Activated T-cell treated with anti-CD3 and anti-CD28 coated beads, Interleukin-2, amount 50 U/mL, for 1 hour (primary cell): ENCODE measurements around the gene PROSER1.
"Not testable (repeated sequence)": the region's sequence is repeated elsewhere in the genome, so short reads cannot be mapped to it uniquely, and the experiment has no call there.

Experiments
- DNase-seq: peaks from one replicate; pipeline ENCODE4 v3.0.0-alpha.2; 2020

The PROSER1 gene

DNA sequence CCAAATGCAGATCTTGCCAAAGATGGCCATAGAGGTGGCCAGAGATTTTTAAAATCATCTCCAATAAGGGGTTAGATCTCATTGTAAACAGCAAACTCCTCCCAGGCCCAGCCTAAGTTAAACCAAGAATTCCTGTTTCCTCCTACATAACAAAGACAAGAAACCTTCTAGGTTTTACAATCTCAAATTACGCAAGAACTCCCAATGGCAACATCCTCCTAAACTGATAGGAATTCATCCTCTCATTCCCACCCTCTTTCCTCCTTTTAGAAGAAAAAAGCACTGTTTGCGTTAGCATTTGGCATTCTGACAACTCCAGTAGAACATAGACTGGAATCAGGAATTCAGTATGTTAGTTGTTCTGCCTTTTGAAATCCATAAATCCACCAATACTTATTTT is 14.6 kb downstream of the PROSER1 start:
- DNase-seq, result no peak

GRCh38 chr13:39020853-39021462 is 16.9 kb downstream of the PROSER1 start:
- DNase-seq, result no peak

GRCh38 chr13:39016787-39017186 is 21.1 kb downstream of the PROSER1 start:
- no peak for DNase-seq

DNA sequence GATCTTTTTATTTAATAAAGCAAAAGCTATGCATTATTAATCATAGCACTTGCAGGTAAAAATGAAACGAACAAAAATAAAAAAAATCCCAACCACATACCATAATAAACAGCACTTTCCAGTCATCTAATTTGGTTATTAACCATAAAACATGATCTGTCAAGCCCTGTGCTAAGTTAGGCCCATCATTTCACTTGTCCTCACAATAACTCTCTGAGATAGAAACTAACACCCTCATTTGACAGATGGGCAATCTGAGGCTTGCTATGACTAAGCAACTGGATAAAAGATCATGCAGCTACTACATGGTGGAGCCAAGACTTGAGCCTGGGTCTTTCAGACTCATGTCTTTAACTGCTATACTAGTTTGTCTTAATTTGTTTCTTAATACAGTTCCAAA is 21.8 kb downstream of the PROSER1 start:
- DNase-seq, result no peak

DNA sequence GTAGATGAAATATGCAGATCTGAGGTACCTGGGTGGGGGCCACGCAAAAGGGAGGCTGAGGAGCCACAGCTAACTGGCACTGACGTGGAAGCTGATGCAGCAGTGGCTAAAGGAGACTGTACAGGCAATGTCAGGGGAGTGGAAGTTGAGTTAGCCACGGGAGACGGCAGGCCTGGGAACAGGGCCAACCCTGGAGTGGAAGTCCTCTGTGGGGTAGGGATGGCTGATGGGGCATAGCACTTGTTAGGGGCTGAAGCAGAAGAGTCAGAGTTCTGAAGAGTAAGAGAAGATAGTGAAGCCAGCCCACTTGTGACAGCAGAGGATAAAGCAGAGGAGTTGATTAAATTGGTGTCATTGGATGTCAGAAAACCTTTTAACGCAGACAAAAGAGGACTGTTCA is 24.4 kb downstream of the PROSER1 start:
- no peak for DNase-seq

- no peak for DNase-seq
Observed at GRCh38 chr13:39012608-39013007, 25.3 kb downstream of the PROSER1 start.

DNA sequence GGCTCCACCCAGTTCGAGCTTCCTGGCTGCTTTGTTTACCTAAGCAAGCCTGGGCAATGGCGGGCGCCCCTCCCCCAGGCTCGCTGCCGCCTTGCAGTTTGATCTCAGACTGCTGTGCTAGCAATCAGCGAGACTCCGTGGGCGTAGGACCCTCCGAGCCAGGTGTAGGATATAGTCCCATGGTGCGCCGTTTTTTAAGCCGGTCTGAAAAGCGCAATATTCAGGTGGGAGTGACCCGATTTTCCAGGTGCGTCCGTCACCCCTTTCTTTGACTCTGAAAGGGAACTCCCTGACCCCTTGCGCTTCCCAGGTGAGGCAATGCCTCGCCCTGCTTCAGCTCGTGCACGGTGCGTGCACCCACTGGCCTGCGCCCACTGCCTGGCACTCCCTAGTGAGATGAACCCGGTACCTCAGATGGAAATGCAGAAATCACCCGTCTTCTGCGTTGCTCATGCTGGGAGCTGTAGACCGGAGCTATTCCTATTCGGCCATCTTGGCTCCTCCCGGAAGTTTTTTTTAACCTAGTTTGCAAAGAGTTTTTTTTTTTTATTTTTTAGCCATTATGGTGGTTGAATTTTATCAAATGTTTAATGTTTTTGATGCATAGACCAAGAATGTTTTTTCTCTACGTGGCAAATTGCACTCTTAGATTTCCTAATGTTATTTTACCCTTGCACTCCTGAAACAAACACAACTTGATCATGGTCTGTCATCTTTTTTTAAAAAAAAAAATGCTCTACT is 31.3 kb downstream of the PROSER1 start:
- not testable (repeated sequence) for DNase-seq

DNA sequence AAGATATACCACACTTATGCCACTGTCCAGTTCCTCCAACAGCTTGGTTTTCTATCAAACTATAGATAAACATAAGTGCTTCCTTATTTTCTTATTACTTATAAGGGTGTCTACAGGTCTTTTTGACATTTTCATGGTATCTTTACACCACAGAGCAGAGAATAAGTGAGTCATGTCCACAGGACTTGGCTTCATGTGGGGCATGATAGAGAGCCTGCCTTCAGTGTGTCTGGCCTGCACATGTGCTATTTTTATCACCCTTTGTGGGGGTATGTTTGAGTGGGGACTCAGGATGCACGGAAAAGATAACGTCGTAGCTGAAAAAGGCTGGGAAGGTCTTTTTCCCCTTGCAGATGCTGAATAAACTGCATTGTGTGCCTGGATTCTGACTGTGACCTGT is 39.1 kb downstream of the PROSER1 start:
- DNase-seq, result no peak

GRCh38 chr13:38993381-38993780 is 44.5 kb downstream of the PROSER1 start:
- DNase-seq, result no peak

- no peak for DNase-seq
Observed at GRCh38 chr13:38990693-38991092, 47.2 kb downstream of the PROSER1 start, which contains the start of gene STOML3. Gene STOML3 (minus strand): TSS chr13:38990831. CDS start chr13:38990721, 110 bp downstream.

DNA sequence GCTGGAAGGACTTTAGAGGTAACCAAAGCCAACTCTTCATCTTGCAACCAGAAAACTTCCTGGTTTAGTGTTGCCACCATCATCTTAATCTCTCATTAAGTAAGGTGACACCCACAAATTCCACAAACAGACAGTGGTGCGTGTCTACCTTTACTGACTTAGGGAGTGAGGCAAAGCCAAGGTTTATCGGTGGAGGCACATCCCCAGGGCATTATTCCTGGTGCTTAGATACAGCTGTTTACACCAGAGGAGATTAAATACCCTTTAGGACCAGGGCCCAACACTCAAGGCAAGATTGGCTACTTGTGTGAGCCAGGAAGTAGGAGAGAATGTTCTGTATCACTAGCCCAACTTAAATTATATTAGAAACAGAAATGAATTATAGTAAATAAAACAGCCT is 56.8 kb downstream of the PROSER1 start:
- DNase-seq, result no peak

GRCh38 chr13:38980750-38981078 is 57.2 kb downstream of the PROSER1 start:
- DNase-seq, result no peak

- no peak for DNase-seq
Observed at GRCh38 chr13:38979891-38980749, 57.8 kb downstream of the PROSER1 start.

GRCh38 chr13:38970380-38971051 is 67.4 kb downstream of the PROSER1 start:
- no peak for DNase-seq

GRCh38 chr13:38969187-38969586 is 68.7 kb downstream of the PROSER1 start:
- DNase-seq, result no peak

- no peak for DNase-seq
Observed at GRCh38 chr13:38967446-38967845, 70.4 kb downstream of the PROSER1 start.

DNA sequence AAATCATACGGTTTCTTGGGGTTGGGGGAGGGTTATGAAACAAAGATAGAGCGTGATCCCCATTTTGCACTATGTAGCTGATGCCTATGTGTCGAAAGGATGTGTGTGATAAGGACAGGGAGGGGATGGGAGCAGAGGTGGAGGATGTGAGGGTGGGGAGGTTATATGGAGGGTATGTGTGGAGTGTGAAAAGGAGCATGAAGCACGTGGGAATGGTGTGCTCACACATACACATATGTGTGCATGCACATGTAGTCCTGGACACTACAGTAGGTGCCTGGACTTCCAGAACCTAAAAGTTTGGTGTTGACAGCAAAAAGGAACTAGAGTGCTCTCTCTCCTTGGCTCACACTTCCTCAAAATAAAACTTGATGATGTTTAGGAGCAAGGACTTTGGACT is 72.6 kb downstream of the PROSER1 start:
- no peak for DNase-seq

GRCh38 chr13:38960175-38960574 is 77.7 kb downstream of the PROSER1 start:
- no peak for DNase-seq
